Activated naive CD8-positive, alpha-beta T cell treated with anti-CD3 and anti-CD28 coated beads for 36 hours (primary cell): ENCODE measurements around the gene SLC39A3. TPM values are rescaled to one million over a fixed set of nuclear protein-coding genes. Genes with fewer than 3 reads are reported as not detected.

Experiments used
- DNase-seq: peaks from one replicate; pipeline ENCODE4 v3.0.0; 2021
- H3K27ac Mint-ChIP-seq: one replicate; pipeline ENCODE4 v1.8.0; 2022; ENCODE audit warnings: mild to moderate bottlenecking, moderate library complexity, mixed read lengths
- H3K27me3 Mint-ChIP-seq: one replicate; pipeline ENCODE4 v1.8.0; 2022; ENCODE audit warnings: mild to moderate bottlenecking, mixed read lengths
- H3K36me3 Mint-ChIP-seq: one replicate; pipeline ENCODE4 v1.8.0; 2021; ENCODE audit warnings: mild to moderate bottlenecking, mixed read lengths
- H3K4me1 Mint-ChIP-seq: one replicate; pipeline ENCODE4 v1.8.0; 2021; ENCODE audit warnings: mixed read lengths
- H3K4me3 Mint-ChIP-seq: one replicate; pipeline ENCODE4 v1.8.0; 2022; ENCODE audit warnings: mild to moderate bottlenecking, moderate library complexity, mixed read lengths
- H3K9me3 Mint-ChIP-seq: one replicate; pipeline ENCODE4 v1.8.0; 2022; ENCODE audit warnings: mixed read lengths
- total RNA-seq, 2 experiments: library from RNA; stranded (reverse); gene quantifications; one replicate each; pipeline ENCODE4 v1.2.3, GENCODE V29; 2021

SLC39A3 gene
- total RNA-seq, 2 experiments from 2014 or later: 50.5 to 52.1 TPM

- Mint-ChIP-seq H3K4me1 (peaks cover 20% of the 10 kb centered on the region), H3K9me3 (no peaks in the 10 kb centered on the region), H3K27ac (peak overlapping the region; percentile 52), H3K27me3 (no peaks in the 10 kb centered on the region), H3K36me3 (peaks cover 23% of the 10 kb centered on the region), H3K4me3 (no peak overlapping the region)
- no peak for DNase-seq
Measured at GRCh38 chr19:2774083-2774679, 34.4 kb upstream of the SLC39A3 start.

DNA sequence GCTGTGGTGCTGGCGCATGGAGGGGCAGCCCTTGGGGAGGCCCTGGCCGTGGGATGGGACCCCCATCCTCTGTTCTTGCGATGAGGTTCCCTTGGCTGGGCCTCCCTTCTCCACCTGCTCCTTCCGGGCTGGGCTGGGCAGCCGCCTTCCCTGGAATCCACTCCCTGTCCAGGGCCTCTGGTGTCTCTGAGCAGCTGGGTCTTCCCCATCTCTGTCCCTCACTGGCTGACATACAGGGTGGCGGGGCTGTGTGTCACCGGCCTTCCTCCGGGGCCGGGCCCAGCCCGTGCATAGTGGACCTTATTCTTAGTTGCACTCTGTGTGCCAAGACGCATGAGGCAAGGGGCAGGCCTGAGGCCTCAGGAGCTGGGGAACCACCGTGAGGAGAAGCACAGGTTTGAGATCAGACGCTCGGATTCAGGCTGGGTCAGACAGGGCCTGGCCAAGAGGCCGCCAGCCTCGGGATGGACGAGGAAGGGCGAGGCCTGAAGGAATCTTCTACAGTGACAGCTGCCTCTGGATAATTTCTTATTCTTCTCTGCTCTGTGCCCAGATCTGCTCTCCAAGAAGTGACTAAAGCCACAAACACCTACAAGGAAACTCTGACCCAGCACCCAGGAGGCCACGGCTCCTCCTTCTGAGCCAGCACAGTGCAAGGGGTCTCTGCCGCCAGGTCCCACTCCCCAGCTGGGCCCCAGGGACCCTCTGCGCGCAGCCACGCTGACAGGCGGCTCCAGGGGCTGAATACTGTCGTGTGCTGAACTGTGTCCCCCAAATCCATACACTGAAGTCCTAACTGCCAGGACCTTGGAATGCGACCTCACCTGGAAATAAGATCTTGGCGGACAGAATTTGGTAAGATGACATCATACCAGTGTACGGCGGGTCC is 32.2 kb upstream of the SLC39A3 start:
- no peak for DNase-seq
- peaks cover 22% of the 10 kb centered on the region for H3K36me3 Mint-ChIP-seq
- peaks cover 17% of the 10 kb centered on the region for H3K4me1 Mint-ChIP-seq
- H3K9me3 Mint-ChIP-seq: no peaks in the 10 kb centered on the region
- H3K4me3 Mint-ChIP-seq: no peak overlapping the region
- no peaks in the 10 kb centered on the region for H3K27me3 Mint-ChIP-seq
- no peak overlapping the region for H3K27ac Mint-ChIP-seq

DNA sequence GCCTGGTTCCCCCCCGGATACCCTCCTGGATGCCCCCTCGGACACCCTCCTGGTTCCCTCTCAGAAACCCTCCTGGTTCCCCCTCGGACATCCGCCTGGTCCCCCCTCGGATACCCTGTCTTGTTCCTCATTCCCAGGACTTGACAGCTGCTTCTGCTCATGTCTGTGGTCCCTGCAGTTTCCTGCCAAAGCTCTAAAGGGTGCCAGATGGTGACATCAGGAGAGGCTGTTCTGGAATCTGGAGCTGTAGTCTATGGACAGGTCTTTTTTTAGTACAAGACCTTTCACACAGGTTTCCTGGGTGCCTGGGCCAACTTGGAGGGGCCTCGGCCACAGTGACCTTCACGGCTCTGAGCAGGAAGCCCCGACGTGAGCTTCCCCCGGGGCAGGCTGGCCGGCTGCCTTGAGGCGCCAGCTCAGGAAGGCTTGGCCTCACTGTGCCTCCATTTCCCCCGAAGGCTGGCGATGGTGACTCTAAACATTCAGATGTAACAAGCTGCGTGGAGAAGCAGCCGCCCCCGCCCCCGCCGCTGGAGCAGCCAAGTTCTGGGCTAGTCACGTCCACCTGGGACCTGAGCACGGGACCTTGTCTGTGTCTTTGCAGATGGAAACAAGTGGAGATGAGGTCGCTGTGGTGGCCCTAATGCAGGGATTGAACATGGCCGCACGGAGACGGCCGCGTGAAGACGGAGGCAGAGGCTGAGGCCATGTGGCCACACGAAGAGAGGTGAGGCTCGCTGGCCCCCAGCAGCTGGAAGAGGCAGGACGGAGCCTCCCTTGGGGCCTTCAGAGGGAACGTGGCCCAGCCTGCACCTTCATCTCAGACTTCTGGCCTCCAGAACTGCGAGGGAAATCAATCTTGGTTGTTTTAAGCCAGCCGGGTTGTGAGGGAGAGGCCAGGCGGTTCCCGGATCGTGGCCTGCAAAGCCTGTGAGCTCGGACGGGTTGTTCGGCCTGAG is 30.5 kb upstream of the SLC39A3 start:
- no peak for DNase-seq
- Mint-ChIP-seq H3K36me3 (peaks cover 9% of the 10 kb centered on the region), H3K4me1 (peaks cover 8% of the 10 kb centered on the region), H3K9me3 (no peaks in the 10 kb centered on the region), H3K27ac (no peak overlapping the region), H3K27me3 (no peaks in the 10 kb centered on the region), H3K4me3 (no peak overlapping the region)

DNA sequence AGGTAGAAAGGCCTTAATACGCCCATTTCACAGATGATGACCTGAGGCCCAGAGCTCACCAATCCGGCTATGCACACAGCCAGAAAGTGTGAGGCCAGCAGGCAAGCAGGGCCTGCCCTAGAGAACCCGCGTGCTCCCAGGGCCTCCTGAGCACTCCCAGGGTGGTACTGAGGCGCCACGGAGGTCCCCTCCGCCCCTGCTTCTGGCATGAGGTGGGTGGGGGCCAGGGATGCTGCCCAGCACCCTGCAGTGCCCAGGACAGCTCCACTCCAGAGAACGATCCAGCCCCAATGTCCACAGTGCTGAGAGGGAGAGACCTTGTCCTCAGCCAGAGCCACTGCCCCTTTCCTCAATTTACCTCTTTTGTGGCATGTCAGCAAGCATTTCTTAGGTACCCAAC is 29.4 kb upstream of the SLC39A3 start:
- Mint-ChIP-seq H3K4me3 (no peak overlapping the region), H3K36me3 (peaks cover 5% of the 10 kb centered on the region), H3K4me1 (peaks cover 3% of the 10 kb centered on the region), H3K27me3 (no peaks in the 10 kb centered on the region), H3K27ac (no peak overlapping the region), H3K9me3 (no peaks in the 10 kb centered on the region)
- no peak for DNase-seq

- H3K27ac Mint-ChIP-seq: no peak overlapping the region
- H3K4me3 Mint-ChIP-seq: no peak overlapping the region
- H3K9me3 Mint-ChIP-seq: no peaks in the 10 kb centered on the region
- H3K4me1 Mint-ChIP-seq: peaks cover 3% of the 10 kb centered on the region
- H3K36me3 Mint-ChIP-seq: peaks cover 5% of the 10 kb centered on the region
- DNase-seq: no peak
- H3K27me3 Mint-ChIP-seq: no peaks in the 10 kb centered on the region
Measured at GRCh38 chr19:2768365-2769132, 28.7 kb upstream of the SLC39A3 start.

DNA sequence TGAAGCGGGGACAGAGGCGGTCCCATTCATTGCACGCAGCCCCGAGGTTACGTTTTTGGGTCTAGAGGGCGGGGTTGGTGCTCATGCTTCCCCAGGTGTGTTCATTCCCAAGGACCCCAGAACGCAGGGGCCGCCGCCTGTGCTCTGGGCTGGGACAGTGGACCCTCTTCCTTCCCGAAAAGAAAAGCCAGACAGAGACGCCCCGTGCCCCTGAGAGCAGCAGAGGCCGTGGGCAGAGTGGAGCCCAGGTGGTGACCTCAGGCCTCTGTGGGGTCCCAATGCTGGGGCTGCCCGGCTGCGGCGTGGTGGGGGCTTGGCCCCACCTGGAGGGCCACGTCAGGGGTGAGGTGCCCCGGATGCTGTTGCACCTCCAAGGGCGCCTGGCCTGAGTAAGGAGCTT is 27.9 kb upstream of the SLC39A3 start:
- H3K9me3 Mint-ChIP-seq: no peaks in the 10 kb centered on the region
- H3K27ac Mint-ChIP-seq: no peak overlapping the region
- no peaks in the 10 kb centered on the region for H3K27me3 Mint-ChIP-seq
- peaks cover 3% of the 10 kb centered on the region for H3K4me1 Mint-ChIP-seq
- peaks cover 5% of the 10 kb centered on the region for H3K36me3 Mint-ChIP-seq
- no peak for DNase-seq
- no peak overlapping the region for H3K4me3 Mint-ChIP-seq

- H3K9me3 Mint-ChIP-seq: no peaks in the 10 kb centered on the region
- peaks cover 5% of the 10 kb centered on the region for H3K36me3 Mint-ChIP-seq
- H3K4me3 Mint-ChIP-seq: no peak overlapping the region
- H3K4me1 Mint-ChIP-seq: no peaks in the 10 kb centered on the region
- no peaks in the 10 kb centered on the region for H3K27me3 Mint-ChIP-seq
- H3K27ac Mint-ChIP-seq: no peak overlapping the region
- no peak for DNase-seq
Measured at GRCh38 chr19:2766594-2767372, 27.0 kb upstream of the SLC39A3 start.

- no peak overlapping the region for H3K4me3 Mint-ChIP-seq
- no peaks in the 10 kb centered on the region for H3K4me1 Mint-ChIP-seq
- H3K36me3 Mint-ChIP-seq: peaks cover 12% of the 10 kb centered on the region
- DNase-seq: no peak
- no peak overlapping the region for H3K27ac Mint-ChIP-seq
- no peaks in the 10 kb centered on the region for H3K27me3 Mint-ChIP-seq
- H3K9me3 Mint-ChIP-seq: no peaks in the 10 kb centered on the region
Measured at GRCh38 chr19:2765376-2765775, 25.6 kb upstream of the SLC39A3 start.

DNA sequence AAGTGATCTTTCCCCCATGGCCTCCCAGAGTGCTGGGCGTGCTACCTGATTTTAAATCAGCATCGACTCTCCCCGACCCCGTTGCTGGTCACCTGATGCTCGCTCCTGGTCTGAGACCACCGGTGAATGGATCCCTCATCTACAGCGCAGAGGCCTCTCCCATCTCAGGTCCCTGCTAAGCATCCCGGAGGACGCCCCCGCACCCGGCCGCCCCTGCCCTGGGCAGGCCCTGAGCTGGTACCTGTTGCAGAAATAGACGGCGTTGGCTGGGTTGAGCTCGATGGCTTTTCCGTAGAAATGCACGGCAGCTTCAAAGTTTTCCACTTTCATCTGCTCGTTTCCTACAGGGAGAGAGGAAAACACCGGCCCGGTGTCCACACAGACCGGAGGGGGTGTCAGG is 25.1 kb upstream of the SLC39A3 start:
- peaks cover 1% of the 10 kb centered on the region for H3K4me1 Mint-ChIP-seq
- H3K27me3 Mint-ChIP-seq: no peaks in the 10 kb centered on the region
- no peak overlapping the region for H3K27ac Mint-ChIP-seq
- no peaks in the 10 kb centered on the region for H3K9me3 Mint-ChIP-seq
- no peak overlapping the region for H3K4me3 Mint-ChIP-seq
- no peak for DNase-seq
- peaks cover 12% of the 10 kb centered on the region for H3K36me3 Mint-ChIP-seq

DNA sequence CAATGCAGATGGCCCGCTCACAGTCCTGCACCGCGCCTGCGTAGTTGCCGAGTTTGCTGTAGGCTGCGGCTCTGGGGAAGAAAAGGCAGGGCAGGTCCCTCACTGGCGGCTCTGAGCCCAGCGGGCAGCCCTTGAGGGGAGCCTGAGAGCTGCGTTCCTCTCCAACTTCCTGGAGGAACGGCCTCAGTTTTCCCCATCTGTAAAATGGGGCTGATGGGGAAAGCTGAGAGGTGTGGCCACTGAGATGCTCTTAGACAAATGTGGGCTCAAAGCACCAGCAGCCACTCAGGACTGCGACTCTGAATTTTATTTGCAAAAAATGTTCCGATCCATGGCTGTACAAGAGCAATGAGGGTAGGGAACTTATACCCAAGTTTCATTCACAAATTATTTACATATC is 23.9 kb upstream of the SLC39A3 start:
- no peak for DNase-seq
- Mint-ChIP-seq H3K27me3 (no peaks in the 10 kb centered on the region), H3K36me3 (peaks cover 21% of the 10 kb centered on the region), H3K27ac (no peak overlapping the region), H3K4me3 (no peak overlapping the region), H3K4me1 (peaks cover 5% of the 10 kb centered on the region), H3K9me3 (no peaks in the 10 kb centered on the region)

DNA sequence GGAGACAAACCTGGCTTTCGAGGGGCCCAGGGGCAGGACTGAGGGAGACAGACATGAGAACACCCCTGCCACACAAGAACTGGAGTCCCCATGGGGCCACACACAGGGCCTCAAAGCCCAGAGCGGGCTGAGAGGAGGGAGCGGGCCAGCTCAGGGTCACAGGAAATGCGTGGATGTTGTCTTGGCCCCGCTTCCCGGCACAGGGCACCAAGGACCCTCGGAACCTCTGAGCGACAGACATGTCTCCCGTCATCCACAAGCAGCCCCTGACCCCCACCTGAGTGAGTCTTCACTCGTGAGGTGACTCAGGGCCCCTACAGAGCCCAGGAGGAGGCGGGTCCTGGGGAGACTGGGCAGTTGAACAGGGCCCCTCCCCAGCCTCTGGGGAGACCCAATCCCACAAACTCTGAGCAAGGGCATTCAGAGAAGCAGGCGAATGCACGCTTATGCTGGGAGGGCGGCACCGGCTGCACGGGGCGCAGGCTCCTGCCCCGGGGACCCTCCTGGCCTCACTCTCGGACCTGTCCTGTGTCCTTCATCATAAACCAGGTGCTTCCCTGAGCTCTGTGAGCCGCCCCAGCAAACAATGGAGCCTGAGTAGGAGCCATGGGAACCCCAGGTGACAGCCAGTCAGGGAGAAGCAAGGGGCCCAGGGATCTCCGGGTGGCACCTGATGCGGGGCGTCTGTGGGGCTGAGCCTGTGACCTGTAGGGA is 23.1 kb upstream of the SLC39A3 start:
- Mint-ChIP-seq H3K4me3 (no peak overlapping the region), H3K27me3 (no peaks in the 10 kb centered on the region), H3K9me3 (no peaks in the 10 kb centered on the region), H3K4me1 (peaks cover 5% of the 10 kb centered on the region), H3K27ac (no peak overlapping the region), H3K36me3 (peaks cover 25% of the 10 kb centered on the region)
- no peak for DNase-seq

GRCh38 chr19:2761876-2762782 is 22.3 kb upstream of the SLC39A3 start:
- H3K4me3 Mint-ChIP-seq: no peak overlapping the region
- H3K4me1 Mint-ChIP-seq: peaks cover 5% of the 10 kb centered on the region
- H3K36me3 Mint-ChIP-seq: peaks cover 25% of the 10 kb centered on the region
- no peaks in the 10 kb centered on the region for H3K27me3 Mint-ChIP-seq
- no peaks in the 10 kb centered on the region for H3K9me3 Mint-ChIP-seq
- H3K27ac Mint-ChIP-seq: no peak overlapping the region
- DNase-seq: no peak

DNA sequence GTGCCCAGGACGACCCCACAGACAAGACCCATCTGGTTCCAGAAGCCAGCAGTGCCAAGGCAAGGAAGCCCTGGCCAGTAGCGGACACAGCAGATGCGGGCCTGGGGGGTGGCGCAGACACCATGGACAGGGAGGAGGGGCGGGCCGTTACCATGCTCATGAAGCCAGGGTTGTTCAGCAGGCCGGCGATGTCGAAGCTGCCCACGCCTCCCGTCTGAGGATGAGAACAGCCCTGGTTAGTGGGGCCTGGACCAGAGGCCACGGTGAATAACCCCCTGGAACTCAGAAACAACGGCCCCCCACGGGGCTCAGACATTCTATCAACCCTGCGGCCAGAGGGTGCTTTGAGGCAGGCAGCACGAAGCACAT is 21.5 kb upstream of the SLC39A3 start:
- peaks cover 25% of the 10 kb centered on the region for H3K36me3 Mint-ChIP-seq
- no peaks in the 10 kb centered on the region for H3K9me3 Mint-ChIP-seq
- H3K27ac Mint-ChIP-seq: no peak overlapping the region
- H3K4me3 Mint-ChIP-seq: no peak overlapping the region
- DNase-seq: no peak
- peaks cover 5% of the 10 kb centered on the region for H3K4me1 Mint-ChIP-seq
- H3K27me3 Mint-ChIP-seq: no peaks in the 10 kb centered on the region
